Right lobe of liver (tissue), 4 donors: ENCODE data around the gene CD2AP.

Experiments used
- POLR2A ChIP-seq: fragments of 450-650 bp; IDR thresholded peaks from one replicate; pipeline ENCODE4 v1.6.1; 2017; ENCODE audit warnings: antibody characterized with exemption, mild to moderate bottlenecking
- TF ChIP-seq, protein P1 (sequence below), 4 donors: fragments of 200-600 bp in 3 of 4; fragments of 450-650 bp in 1 of 4; IDR thresholded peaks; one replicate each; pipeline versions ENCODE4 v1.5.1 to v1.8.0; 2016 to 2022; ENCODE audit warnings: antibody characterized with exemption in 4 of 4, mild to moderate bottlenecking in 2 of 4
- donor health status: DM: no; HTN: no; CAD: no.
- donor health status: DM: no; HTN: no; CAD: no.
- donor health status: DM: no; HTN: yes; CAD: no.

DNA sequence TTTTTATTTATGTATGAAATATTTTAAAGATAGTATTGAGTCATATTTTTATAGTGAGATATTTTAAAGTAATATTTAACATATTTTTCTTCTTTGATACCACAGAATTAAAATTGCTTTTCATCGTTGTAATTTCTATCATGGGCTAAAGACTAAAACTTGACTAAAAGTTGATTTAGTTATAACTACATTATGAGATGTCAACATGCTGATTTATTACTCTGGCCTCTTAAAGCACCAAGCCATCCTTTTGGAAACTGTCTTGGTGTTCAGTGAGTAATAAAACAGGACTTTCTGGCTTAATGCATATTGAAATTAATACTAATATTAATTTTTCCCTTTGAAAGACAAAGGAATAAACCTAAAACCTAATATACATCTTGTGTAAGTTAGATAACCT is 125.6 kb downstream of the CD2AP start:
- TF ChIP-seq, protein P1, sequence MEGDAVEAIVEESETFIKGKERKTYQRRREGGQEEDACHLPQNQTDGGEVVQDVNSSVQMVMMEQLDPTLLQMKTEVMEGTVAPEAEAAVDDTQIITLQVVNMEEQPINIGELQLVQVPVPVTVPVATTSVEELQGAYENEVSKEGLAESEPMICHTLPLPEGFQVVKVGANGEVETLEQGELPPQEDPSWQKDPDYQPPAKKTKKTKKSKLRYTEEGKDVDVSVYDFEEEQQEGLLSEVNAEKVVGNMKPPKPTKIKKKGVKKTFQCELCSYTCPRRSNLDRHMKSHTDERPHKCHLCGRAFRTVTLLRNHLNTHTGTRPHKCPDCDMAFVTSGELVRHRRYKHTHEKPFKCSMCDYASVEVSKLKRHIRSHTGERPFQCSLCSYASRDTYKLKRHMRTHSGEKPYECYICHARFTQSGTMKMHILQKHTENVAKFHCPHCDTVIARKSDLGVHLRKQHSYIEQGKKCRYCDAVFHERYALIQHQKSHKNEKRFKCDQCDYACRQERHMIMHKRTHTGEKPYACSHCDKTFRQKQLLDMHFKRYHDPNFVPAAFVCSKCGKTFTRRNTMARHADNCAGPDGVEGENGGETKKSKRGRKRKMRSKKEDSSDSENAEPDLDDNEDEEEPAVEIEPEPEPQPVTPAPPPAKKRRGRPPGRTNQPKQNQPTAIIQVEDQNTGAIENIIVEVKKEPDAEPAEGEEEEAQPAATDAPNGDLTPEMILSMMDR (IDR thresholded peaks at IDR 0.05), result no peak
- TF ChIP-seq POLR2A, result no peak
